GM18870 (cell line): Measurements from ENCODE around the gene KRT12.

Experiments used
- ATAC-seq: cut with Tn5 transposase; IDR thresholded peaks from one replicate; pipeline ENCODE4 v1.9.1; 2021; ENCODE audit warnings: moderate library complexity; ENCODE audit not compliant: unreplicated experiment

Gene KRT12

DNA sequence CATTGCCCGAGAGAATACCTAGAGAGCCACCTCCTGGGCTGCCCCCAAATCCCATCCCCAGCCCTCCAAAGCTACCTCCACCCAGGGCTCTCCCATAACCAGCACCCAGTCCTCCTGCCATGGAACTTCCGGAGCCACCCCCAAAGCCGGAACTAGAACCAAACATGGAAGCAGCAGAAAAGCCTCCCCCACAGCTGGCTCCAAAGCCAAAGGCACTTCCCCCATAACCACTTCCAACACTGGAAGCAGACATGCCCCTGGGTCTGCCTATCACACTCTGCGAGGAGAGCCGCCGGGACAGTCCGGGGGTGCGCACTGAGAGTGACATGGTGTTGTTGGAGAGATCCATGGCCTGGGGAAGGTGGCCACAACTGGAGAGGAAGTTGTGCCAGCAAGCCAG, at the start of gene KRT12:
Gene KRT12 (minus strand): TSS at position 386 of the 400 bp plus-strand sequence. CDS start 37 bp downstream, at position 349.
- no peak for ATAC-seq

GRCh38 chr17:40916366-40916765, 49.3 kb upstream of the KRT12 start:
- ATAC-seq = no peak

DNA sequence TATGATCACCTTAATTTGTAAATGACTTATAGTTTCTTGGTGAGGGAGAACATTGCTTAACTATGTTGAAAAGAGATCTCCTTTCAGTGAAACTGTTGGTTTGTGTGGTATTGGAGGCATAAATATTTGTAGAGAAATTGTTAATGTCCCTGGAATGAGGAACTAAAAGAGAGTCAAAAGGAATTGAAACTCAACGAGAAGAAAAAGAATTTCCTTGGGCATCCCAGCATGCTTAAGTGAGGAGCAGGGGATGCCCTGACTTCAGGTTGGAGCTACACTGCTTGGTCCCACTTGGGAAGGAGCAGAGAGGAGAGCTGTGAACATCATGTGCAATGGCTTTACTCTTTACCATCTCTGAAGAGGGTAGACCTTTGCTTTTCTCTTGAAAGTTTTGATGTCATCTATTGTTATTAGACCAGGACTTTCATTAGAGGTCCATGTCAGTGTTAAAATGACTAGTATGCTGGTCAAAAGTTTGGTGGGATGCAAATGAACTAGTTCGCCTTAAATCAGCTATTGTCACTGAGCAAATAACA, 48.8 kb upstream of the KRT12 start:
- ATAC-seq = no peak

GRCh38 chr17:40915199-40915661, 48.2 kb upstream of the KRT12 start:
- no peak for ATAC-seq

DNA sequence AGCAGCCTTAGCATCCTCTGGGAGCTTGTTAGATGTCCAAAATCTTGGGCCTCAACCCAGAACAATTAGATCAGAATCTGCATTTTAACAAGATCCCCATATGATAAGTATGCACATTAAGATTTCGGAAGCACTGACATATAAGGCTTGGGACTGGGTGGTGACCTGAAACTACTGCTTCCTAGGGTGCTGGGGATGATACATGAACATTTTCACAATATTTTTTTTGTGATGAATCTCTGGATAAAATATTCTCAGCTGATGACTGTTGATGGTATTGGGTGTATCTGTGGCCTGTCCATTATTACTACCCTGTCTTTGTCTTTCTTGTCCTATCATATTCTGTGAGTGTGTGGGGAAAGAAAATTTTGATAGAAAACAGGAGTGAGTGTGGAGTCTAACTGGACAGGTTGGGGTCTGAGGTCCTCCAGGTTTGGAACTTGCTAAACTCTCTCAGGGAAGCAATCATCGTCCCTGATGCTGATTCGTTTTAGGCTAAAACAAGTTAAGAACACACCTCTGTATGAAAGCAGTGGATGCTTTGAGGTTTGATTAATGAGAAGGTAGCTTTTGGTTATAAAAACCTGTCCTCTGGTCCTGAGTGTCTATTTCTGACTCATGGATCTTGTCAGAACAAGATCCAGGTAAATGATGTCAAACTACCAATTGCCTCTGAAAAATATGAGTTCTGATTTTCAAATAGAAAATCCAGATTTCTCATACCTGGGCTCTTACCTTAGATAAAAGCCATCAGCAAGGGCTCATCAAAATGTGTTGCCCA, 47.2 kb upstream of the KRT12 start:
- no peak for ATAC-seq

GRCh38 chr17:40912486-40913210, 45.6 kb upstream of the KRT12 start:
- ATAC-seq = no peak

- no peak for ATAC-seq
Measured at GRCh38 chr17:40910441-40910841, 43.4 kb upstream of the KRT12 start.

GRCh38 chr17:40909755-40910154, 42.7 kb upstream of the KRT12 start:
- no peak for ATAC-seq

DNA sequence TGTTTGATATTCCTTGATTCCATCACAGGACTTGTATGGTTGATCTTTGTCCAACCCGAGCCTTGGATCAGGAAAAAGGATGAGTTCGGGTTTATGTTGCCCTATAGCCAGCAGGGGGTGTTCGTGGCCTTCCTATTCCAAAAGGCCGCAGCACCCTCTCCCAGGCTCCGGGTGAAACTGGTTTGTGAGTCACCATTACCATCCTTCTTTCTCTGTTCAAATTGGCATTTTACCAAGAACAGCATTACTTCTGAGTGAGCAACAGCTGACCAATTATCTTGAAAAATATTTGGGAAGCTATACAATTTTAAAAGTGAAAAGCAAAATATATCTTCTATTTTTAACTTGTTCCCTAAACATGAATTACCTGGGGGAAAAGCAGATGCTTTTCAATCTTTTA, 42.3 kb upstream of the KRT12 start:
- no peak for ATAC-seq

GRCh38 chr17:40906613-40907012, 39.6 kb upstream of the KRT12 start:
- ATAC-seq = no peak

GRCh38 chr17:40905370-40905769, 38.3 kb upstream of the KRT12 start:
- no peak for ATAC-seq

- ATAC-seq = peak; percentile 57
Measured at GRCh38 chr17:40903129-40903847, 36.3 kb upstream of the KRT12 start.

DNA sequence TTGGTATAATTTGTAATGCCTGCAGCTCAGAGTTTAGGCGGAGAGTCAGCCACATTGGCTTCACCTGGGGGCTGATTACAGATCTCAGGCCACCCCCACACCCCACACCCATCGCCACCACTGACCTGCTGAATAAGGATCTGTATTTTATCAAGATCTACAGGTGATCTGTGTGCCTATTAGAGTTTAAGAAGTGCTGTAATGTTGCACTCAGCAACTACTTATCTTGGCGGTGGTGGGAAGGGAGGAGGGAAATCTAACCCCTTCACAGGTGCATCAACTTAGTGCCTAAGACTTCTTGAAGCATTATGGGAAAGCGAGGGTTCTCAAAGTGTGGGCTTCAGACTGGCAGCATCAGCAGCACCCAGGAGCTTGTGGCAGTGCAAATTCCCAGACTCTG, 35.5 kb upstream of the KRT12 start:
- no peak for ATAC-seq

- no peak for ATAC-seq
Measured at GRCh38 chr17:40901981-40902474, 35.0 kb upstream of the KRT12 start.

- no peak for ATAC-seq
Measured at GRCh38 chr17:40900809-40901356, 33.9 kb upstream of the KRT12 start.

DNA sequence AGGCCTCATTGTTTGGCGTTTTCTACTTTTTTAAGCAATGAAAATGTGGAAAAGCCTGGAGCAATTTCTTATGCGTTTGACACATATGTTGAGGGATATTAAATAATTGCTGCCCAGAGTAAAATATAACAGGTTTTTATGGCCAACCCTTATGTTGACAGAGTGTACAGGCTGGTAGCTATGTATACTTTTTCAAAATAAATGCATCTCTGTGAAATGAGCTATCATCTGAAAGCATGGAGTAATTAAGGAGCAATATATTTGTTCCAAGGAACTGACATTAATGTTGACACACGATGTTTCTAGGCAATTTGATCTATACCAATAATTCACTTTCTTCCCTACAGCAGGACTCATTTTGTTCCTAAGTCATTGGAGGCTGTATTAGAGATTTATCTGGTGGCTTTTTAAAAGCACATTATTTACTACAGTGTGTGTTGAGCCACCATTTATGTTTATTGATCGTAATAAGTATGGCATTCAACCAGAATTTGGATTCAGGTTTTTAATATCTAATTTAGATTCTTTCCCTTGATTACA, 30.0 kb upstream of the KRT12 start:
- ATAC-seq = no peak

DNA sequence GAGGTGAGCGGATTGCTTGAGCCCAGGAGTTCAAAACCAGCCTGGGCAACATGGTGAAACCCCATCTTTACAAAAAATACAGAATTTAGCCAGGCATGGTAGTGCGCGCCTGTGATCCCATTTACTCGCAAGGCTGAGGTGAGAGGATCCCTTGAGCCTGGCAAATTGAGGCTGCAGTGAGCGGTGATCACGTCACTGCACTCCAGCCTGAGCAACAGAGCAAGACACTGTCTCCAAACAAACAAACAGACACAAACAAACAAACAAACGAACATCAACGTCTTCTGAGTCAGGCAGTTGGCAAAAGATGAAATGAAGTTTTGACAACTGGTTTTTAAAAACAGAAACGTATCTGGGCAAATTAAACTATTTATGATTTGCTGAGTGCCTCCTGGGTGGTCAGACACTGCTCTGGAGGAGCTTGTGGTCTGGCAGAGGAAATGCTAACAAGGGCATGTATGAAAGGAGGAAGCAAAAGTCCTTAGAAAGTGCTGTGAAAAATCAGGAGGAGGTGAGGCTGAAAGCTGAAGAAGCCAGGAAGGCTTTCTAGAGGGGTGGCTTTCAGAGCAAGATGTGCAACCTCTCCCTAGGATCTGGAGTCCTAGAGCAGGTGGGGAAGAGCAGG, 28.2 kb upstream of the KRT12 start:
- ATAC-seq = no peak

GRCh38 chr17:40888196-40888720, 21.2 kb upstream of the KRT12 start:
- ATAC-seq = no peak

GRCh38 chr17:40886090-40886489, 19.1 kb upstream of the KRT12 start:
- ATAC-seq = no peak
